Measurements from ENCODE around the gene SEPTIN8. TPM values are rescaled to one million over a fixed set of nuclear protein-coding genes. Genes with fewer than 3 reads are reported as not detected.

Gene SEPTIN8
- total RNA-seq, 1 experiment from 2014 or later = 38.2 TPM

DNA sequence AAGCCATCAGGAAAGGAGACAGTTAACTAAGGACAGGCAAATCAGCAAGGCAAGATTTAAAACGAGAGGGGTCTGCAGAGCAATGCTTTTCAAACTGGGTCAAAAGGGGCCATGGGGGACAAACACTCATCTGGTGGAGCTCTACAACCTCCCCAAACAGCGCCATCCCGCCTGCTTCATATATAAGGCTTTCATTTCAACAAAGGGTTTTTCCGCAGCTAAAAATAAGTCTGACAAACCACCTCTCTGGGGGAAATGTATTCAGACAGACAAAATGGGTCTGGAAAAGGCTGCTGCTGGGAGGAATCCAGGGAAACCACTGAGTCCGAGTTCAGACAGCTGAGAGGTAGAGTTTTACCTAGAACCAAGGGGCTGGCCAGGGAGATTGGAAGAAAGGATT, 8.3 kb upstream of the SEPTIN8 start:
- Histone ChIP-seq H3K56ac (ENCODE audit: insufficient read length, low read depth, low read length) (no peak overlapping the region), H2BK15ac (ENCODE audit: low read depth, low read length) (no peak overlapping the region), H2AK5ac (ENCODE audit: insufficient read length, low read length) (no peak overlapping the region), H2BK120ac (ENCODE audit: low read depth, low read length, poor library complexity, severe bottlenecking) (no peak overlapping the region), H3K9ac (ENCODE audit: extremely low read depth, insufficient read length, low read length) (no peak overlapping the region), H4K8ac (replicated peaks; ENCODE audit: insufficient read length, low read depth, low read length) (no peak overlapping the region), H3K4me1 (ENCODE audit: insufficient read depth, low read length) (no peaks in the 10 kb centered on the region), H3K27ac (ENCODE audit: insufficient read length, low read depth, low read length) (no peak overlapping the region), H2AFZ (ENCODE audit: low read length) (no peak overlapping the region), H2BK20ac (ENCODE audit: low read depth, low read length, poor library complexity, severe bottlenecking) (no peak overlapping the region), H4K91ac (ENCODE audit: insufficient read length, low read depth, low read length) (no peak overlapping the region), H2BK5ac (ENCODE audit: insufficient read length, low read length) (no peak overlapping the region), H3K4me2 (ENCODE audit: insufficient read depth, insufficient read length, low read length) (no peak overlapping the region), H3T11ph (ENCODE audit: low read length) (no peak overlapping the region), H3K27me3 (ENCODE audit: insufficient read depth, low read length) (no peaks in the 10 kb centered on the region), H4K5ac (ENCODE audit: insufficient read length, low read depth, low read length) (no peak overlapping the region), H3K4ac (ENCODE audit: low read depth, low read length) (no peak overlapping the region), H4K20me1 (ENCODE audit: control insufficient read depth, insufficient read depth, insufficient read length) (no peaks in the 10 kb centered on the region), H3K23me2 (ENCODE audit: insufficient read length, low read depth, low read length, poor library complexity, severe bottlenecking) (no peaks in the 10 kb centered on the region), H2BK12ac (ENCODE audit: insufficient read length, low read depth, low read length) (no peak overlapping the region), H3K79me2 (ENCODE audit: insufficient read depth, low read length) (no peaks in the 10 kb centered on the region), H3K9me3 (ENCODE audit: control insufficient read depth, low read depth, low read length) (no peaks in the 10 kb centered on the region), H3K14ac (ENCODE audit: insufficient read depth, low read length) (no peak overlapping the region), H3K23ac (ENCODE audit: insufficient read length, low read depth, low read length) (no peak overlapping the region), H3K18ac (ENCODE audit: insufficient read length, low read depth, low read length) (no peak overlapping the region), H3K79me1 (ENCODE audit: insufficient read depth, low read depth, low read length, poor library complexity, severe bottlenecking) (no peaks in the 10 kb centered on the region)
- Mint-ChIP-seq H3K9me3 (no peaks in the 10 kb centered on the region), H3K4me3 (no peak overlapping the region), H3K4me1 (peaks cover 11 to 15% of the 10 kb centered on the region in 2 experiments), H3K36me3 (ENCODE audit: insufficient read depth in 1 of 3, low read depth in 3 of 3) (no peaks in the 10 kb centered on the region), H3K27ac (no peak overlapping the region; a peak in 1 of 7 replicates), H3K27me3 (ENCODE audit: low read depth) (peaks cover 26% of the 10 kb centered on the region)
- no peak for DNase-seq
- TF ChIP-seq, protein P1, sequence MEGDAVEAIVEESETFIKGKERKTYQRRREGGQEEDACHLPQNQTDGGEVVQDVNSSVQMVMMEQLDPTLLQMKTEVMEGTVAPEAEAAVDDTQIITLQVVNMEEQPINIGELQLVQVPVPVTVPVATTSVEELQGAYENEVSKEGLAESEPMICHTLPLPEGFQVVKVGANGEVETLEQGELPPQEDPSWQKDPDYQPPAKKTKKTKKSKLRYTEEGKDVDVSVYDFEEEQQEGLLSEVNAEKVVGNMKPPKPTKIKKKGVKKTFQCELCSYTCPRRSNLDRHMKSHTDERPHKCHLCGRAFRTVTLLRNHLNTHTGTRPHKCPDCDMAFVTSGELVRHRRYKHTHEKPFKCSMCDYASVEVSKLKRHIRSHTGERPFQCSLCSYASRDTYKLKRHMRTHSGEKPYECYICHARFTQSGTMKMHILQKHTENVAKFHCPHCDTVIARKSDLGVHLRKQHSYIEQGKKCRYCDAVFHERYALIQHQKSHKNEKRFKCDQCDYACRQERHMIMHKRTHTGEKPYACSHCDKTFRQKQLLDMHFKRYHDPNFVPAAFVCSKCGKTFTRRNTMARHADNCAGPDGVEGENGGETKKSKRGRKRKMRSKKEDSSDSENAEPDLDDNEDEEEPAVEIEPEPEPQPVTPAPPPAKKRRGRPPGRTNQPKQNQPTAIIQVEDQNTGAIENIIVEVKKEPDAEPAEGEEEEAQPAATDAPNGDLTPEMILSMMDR (conservative IDR thresholded peaks at IDR 0.05) = no peak
- WGBS (ENCODE audit: extremely low coverage, insufficient read length, low lambda C conversion rate) = no CpG with 5 or more reads among the region's 5 CpGs

Data from H9 (cell line).